ENCODE results near the gene HOXC9.

HOXC9 gene

GRCh38 chr12:54038871-54039414 lies 39.0 kb downstream of the HOXC9 start (continued):
- TF ChIP-seq, protein P1, sequence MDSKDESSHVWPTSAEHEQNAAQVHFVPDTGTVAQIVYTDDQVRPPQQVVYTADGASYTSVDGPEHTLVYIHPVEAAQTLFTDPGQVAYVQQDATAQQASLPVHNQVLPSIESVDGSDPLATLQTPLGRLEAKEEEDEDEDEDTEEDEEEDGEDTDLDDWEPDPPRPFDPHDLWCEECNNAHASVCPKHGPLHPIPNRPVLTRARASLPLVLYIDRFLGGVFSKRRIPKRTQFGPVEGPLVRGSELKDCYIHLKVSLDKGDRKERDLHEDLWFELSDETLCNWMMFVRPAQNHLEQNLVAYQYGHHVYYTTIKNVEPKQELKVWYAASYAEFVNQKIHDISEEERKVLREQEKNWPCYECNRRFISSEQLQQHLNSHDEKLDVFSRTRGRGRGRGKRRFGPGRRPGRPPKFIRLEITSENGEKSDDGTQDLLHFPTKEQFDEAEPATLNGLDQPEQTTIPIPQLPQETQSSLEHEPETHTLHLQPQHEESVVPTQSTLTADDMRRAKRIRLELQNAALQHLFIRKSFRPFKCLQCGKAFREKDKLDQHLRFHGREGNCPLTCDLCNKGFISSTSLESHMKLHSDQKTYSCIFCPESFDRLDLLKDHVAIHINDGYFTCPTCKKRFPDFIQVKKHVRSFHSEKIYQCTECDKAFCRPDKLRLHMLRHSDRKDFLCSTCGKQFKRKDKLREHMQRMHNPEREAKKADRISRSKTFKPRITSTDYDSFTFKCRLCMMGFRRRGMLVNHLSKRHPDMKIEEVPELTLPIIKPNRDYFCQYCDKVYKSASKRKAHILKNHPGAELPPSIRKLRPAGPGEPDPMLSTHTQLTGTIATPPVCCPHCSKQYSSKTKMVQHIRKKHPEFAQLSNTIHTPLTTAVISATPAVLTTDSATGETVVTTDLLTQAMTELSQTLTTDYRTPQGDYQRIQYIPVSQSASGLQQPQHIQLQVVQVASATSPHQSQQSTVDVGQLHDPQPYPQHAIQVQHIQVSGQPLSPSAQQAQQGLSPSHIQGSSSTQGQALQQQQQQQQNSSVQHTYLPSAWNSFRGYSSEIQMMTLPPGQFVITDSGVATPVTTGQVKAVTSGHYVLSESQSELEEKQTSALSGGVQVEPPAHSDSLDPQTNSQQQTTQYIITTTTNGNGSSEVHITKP (tag by site-specific recombination; IDR thresholded peaks at IDR 0.05), result no peak
- TF ChIP-seq ZNF837 (tag by site-specific recombination; IDR thresholded peaks at IDR 0.05) (0 out of 2 replicates have a peak, but pooled peaks have one; percentile 75), ZNF843 (tag by site-specific recombination; IDR thresholded peaks at IDR 0.05) (no peak), ZNF174 (tag by site-specific recombination; IDR thresholded peaks at IDR 0.05) (no peak), SETDB1 (IDR thresholded peaks at IDR 0.05; ENCODE audit: insufficient read length, low read length) (no peak), ZNF37A (tag by site-specific recombination; IDR thresholded peaks at IDR 0.05) (no peak), ZNF202 (tag by site-specific recombination; IDR thresholded peaks at IDR 0.05; ENCODE audit: borderline replicate concordance) (no peak), MYNN (tag by site-specific recombination; IDR thresholded peaks at IDR 0.05; ENCODE audit: borderline replicate concordance) (no peak), ZNF24 (tag by site-specific recombination; IDR thresholded peaks at IDR 0.05) (no peak; the same call in 1 of the 2 replicates), ZNF23 (tag by site-specific recombination; IDR thresholded peaks at IDR 0.05; ENCODE audit: borderline replicate concordance) (no peak), ZNF623 (tag by site-specific recombination; IDR thresholded peaks at IDR 0.05) (no peak), BCL11B (tag by site-specific recombination; IDR thresholded peaks at IDR 0.05; ENCODE audit: low read depth) (no peak), ZNF76 (tag by site-specific recombination; IDR thresholded peaks at IDR 0.05; ENCODE audit: borderline replicate concordance, low read depth) (no peak), ZNF521 (tag by site-specific recombination; IDR thresholded peaks at IDR 0.05) (no peak), IKZF3 (tag by site-specific recombination; IDR thresholded peaks at IDR 0.05) (peak; percentile 73), KLF9 (tag by site-specific recombination; IDR thresholded peaks at IDR 0.05; ENCODE audit: low read depth) (0 out of 2 replicates have a peak, but pooled peaks have one; percentile 23), ZNF518A (tag by site-specific recombination; conservative IDR thresholded peaks at IDR 0.05; ENCODE audit: low read depth) (no peak), ZNF701 (tag by site-specific recombination; IDR thresholded peaks at IDR 0.05) (no peak), ZSCAN5A (tag by site-specific recombination; IDR thresholded peaks at IDR 0.05) (no peak), ZBTB7A (tag by site-specific recombination; IDR thresholded peaks at IDR 0.05; ENCODE audit: low read depth) (no peak), ZNF302 (tag by site-specific recombination; IDR thresholded peaks at IDR 0.05; ENCODE audit: low read depth) (no peak), ZNF529 (tag by site-specific recombination; IDR thresholded peaks at IDR 0.05; ENCODE audit: insufficient replicate concordance) (no peak), ZNF140 (tag by site-specific recombination; IDR thresholded peaks at IDR 0.05) (no peak), ZSCAN23 (tag by site-specific recombination; IDR thresholded peaks at IDR 0.05) (no peak), ZBTB20 (tag by site-specific recombination; IDR thresholded peaks at IDR 0.05) (peak; percentile 57), ZNF19 (tag by site-specific recombination; IDR thresholded peaks at IDR 0.05; ENCODE audit: low read depth) (no peak), ZNF560 (tag by site-specific recombination; IDR thresholded peaks at IDR 0.05; ENCODE audit: borderline replicate concordance) (no peak)
- TF ChIP-seq, protein P2, sequence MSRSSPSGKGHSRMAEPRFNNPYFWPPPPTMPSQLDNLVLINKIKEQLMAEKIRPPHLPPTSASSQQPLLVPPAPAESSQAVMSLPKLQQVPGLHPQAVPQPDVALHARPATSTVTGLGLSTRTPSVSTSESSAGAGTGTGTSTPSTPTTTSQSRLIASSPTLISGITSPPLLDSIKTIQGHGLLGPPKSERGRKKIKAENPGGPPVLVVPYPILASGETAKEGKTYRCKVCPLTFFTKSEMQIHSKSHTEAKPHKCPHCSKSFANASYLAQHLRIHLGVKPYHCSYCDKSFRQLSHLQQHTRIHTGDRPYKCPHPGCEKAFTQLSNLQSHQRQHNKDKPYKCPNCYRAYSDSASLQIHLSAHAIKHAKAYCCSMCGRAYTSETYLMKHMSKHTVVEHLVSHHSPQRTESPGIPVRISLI (tag by site-specific recombination; IDR thresholded peaks at IDR 0.05), result no peak

All from HEK293 (cell line).